Motor neuron (in vitro differentiated cells): ENCODE results near the gene MAP3K21. TPM values are rescaled to one million over a fixed set of nuclear protein-coding genes. Genes with fewer than 3 reads are reported as not detected.

ENCODE experiments used
- ATAC-seq, 8 experiments: fragments of 200-7000 bp; cut with Tn5 transposase; replicated peaks in 6 of 8; 2 replicates each; pipeline ENCODE4 v1.8.0; 2021; ENCODE audit warnings: mild to moderate bottlenecking in 8 of 8, moderate library complexity in 8 of 8
- H3K27ac ChIP-seq, 2 donors: fragments of 250-450 bp; sonication (Bioruptor Pico); 2 replicates each; pipeline ENCODE4 v1.9.0; 2021; ENCODE audit warnings: antibody characterized with exemption in 2 of 2, mild to moderate bottlenecking in 2 of 2, moderate library complexity in 1 of 2
- H3K4me1 ChIP-seq, 2 donors: fragments of 250-450 bp; sonication (Bioruptor Pico); replicated peaks in 1 of 2; 2 replicates each; pipeline ENCODE4 v1.6.1; 2021; ENCODE audit warnings: antibody characterized with exemption in 2 of 2, mild to moderate bottlenecking in 2 of 2, moderate library complexity in 1 of 2
- H3K4me3 ChIP-seq, 5 donors: fragments of 250-450 bp; sonication (Bioruptor Pico); 2 replicates each; pipeline ENCODE4 v1.9.0; 2021; ENCODE audit warnings: antibody characterized with exemption in 5 of 5, mild to moderate bottlenecking in 5 of 5, moderate library complexity in 4 of 5
- WGBS, 10 experiments: fragments of 450-650 bp; shearing (Covaris generic); methylation state at CpG; one replicate each; pipeline ENCODE4 v1.0.0; 2022; 5-methylcytosine and 5-hydroxymethylcytosine counted together
- in situ Hi-C, 9 experiments: fragments of 400-800 bp; cut with MboI; loops; one replicate each; pipeline ENCODE4 v1.15.0; 2021; ENCODE audit warnings: low sequenced_read_pairs in 9 of 9, low pct_unique_long_range_greater_than_20kb in 2 of 9; ENCODE audit not compliant: unreplicated experiment in 9 of 9
- total RNA-seq, 8 experiments: library from RNA; unstranded; fragments of 300-600 nt; gene quantifications; 2 replicates each; pipeline versions ENCODE4 v1.2.3 to v1.2.4, GENCODE V29; 2022

Gene MAP3K21
- total RNA-seq, 8 experiments from 2014 or later, result 0.25 to 4.7 (median 2.7) TPM

- no peak overlapping the region for H3K27ac ChIP-seq
- peaks cover 0 to 2% of the 10 kb centered on the region in 2 donors for H3K4me1 ChIP-seq
- in situ Hi-C loops, result no loop called here
- WGBS, 10 experiments, result 0 to 71% (median 63%) methylated on average over 1 to 2 of the region's 2 CpGs; no CpG with 5 or more reads in 1 of the 10 experiments
- no peak overlapping the region for H3K4me3 ChIP-seq
- no peak for ATAC-seq
Measured at GRCh38 chr1:233300326-233300725, 27.2 kb upstream of the MAP3K21 start.

GRCh38 chr1:233304489-233305102 lies 22.9 kb upstream of the MAP3K21 start:
- no peak overlapping the region for H3K4me3 ChIP-seq
- in situ Hi-C loops, result no loop called here
- peak in 5 of 8 experiments; percentile 20 to 43 (median 36) for ATAC-seq
- WGBS, 10 experiments, result 0 to 6% (median 0%) methylated on average over 1 of the region's 1 CpG; no CpG with 5 or more reads in 1 of the 10 experiments
- H3K4me1 ChIP-seq, result no peaks in the 10 kb centered on the region
- H3K27ac ChIP-seq, result no peak overlapping the region

- WGBS, 10 experiments, result 14 to 73% (median 45%) methylated on average over 2 to 4 of the region's 4 CpGs
- in situ Hi-C loops, result no loop called here
- H3K27ac ChIP-seq, result no peak overlapping the region
- H3K4me3 ChIP-seq, result no peak overlapping the region
- H3K4me1 ChIP-seq, result no peaks in the 10 kb centered on the region
- ATAC-seq, result no peak
Measured at GRCh38 chr1:233313434-233314155, 13.9 kb upstream of the MAP3K21 start.

GRCh38 chr1:233315718-233316301 lies 11.7 kb upstream of the MAP3K21 start:
- no peaks in the 10 kb centered on the region for H3K4me1 ChIP-seq
- ATAC-seq, result no peak
- H3K4me3 ChIP-seq, result no peak overlapping the region
- 40 to 100% (median 87%) methylated on average over 1 of the region's 1 CpG; no CpG with 5 or more reads in 2 of the 10 experiments for WGBS, 10 experiments
- in situ Hi-C loops, result no loop called here
- no peak overlapping the region for H3K27ac ChIP-seq

- no peak for ATAC-seq
- no peaks in the 10 kb centered on the region for H3K4me1 ChIP-seq
- in situ Hi-C loops, result no loop called here
- WGBS, 10 experiments, result 29 to 100% (median 70%) methylated on average over 1 of the region's 1 CpG; no CpG with 5 or more reads in 1 of the 10 experiments
- no peak overlapping the region for H3K27ac ChIP-seq
- no peak overlapping the region for H3K4me3 ChIP-seq
Measured at GRCh38 chr1:233316473-233316872, 11.1 kb upstream of the MAP3K21 start.

GRCh38 chr1:233319272-233319671 lies 8.3 kb upstream of the MAP3K21 start:
- no peak overlapping the region for H3K27ac ChIP-seq
- in situ Hi-C loops, result no loop called here
- WGBS, 10 experiments, result 11 to 94% (median 66%) methylated on average over 2 to 6 of the region's 6 CpGs
- H3K4me3 ChIP-seq, result no peak overlapping the region
- no peak for ATAC-seq
- H3K4me1 ChIP-seq, result no peaks in the 10 kb centered on the region

- Histone ChIP-seq H3K4me1 (no peaks in the 10 kb centered on the region), H3K27ac (no peak overlapping the region), H3K4me3 (no peak overlapping the region)
- WGBS, 10 experiments, result 0 to 100% (median 85%) methylated on average over 1 to 2 of the region's 2 CpGs
- in situ Hi-C loops, result no loop called here
- ATAC-seq, result no peak
Measured at GRCh38 chr1:233320023-233320422, 7.5 kb upstream of the MAP3K21 start.

- ATAC-seq, result no peak
- Histone ChIP-seq H3K4me3 (no peak overlapping the region), H3K27ac (no peak overlapping the region), H3K4me1 (peaks cover 0 to under 1% of the 10 kb centered on the region in 2 donors)
- in situ Hi-C loops, result no loop called here
- WGBS, 10 experiments, result 50 to 100% (median 100%) methylated on average over 1 of the region's 1 CpG; no CpG with 5 or more reads in 4 of the 10 experiments
Measured at GRCh38 chr1:233323718-233324117, 3.8 kb upstream of the MAP3K21 start.

- H3K4me3 ChIP-seq, result no peak overlapping the region
- ATAC-seq, result no peak
- in situ Hi-C loops, result no loop called here
Measured at GRCh38 chr1:233326319-233326718, 1.2 kb upstream of the MAP3K21 start.

GRCh38 chr1:233326811-233327650 lies 493 bp upstream of the MAP3K21 start:
- 0 to 60% (median 16%) methylated on average over 1 to 17 of the region's 49 CpGs; no CpG with 5 or more reads in 2 of the 10 experiments for WGBS, 10 experiments
- peak overlapping the region; percentile 41 to 68 (median 61) for H3K4me3 ChIP-seq
- H3K4me1 ChIP-seq, result peaks cover 11 to 13% of the 10 kb centered on the region in 2 donors
- ATAC-seq, result peak; percentile 52 to 90 (median 80)
- in situ Hi-C loops, result no loop called here
- no peak overlapping the region for H3K27ac ChIP-seq

More at GRCh38 chr1:233326319-233326718, 1.2 kb upstream of the MAP3K21 start:
- H3K27ac ChIP-seq, result no peak overlapping the region
- peaks cover 11 to 13% of the 10 kb centered on the region in 2 donors for H3K4me1 ChIP-seq

GRCh38 chr1:233328142-233328921 lies 808 bp downstream of the MAP3K21 start:
- ATAC-seq, result peak; percentile 33 to 60 (median 48)
- in situ Hi-C loops, result no loop called here
- 2 to 7% (median 3%) methylated on average over 3 to 22 of the region's 96 CpGs; no CpG with 5 or more reads in 6 of the 10 experiments for WGBS, 10 experiments
- H3K27ac ChIP-seq, result peak overlapping the region in 1 of 2 donors; percentile 4
- H3K4me1 ChIP-seq, result peaks cover 11 to 13% of the 10 kb centered on the region in 2 donors
- H3K4me3 ChIP-seq, result peak overlapping the region; percentile 41 to 68 (median 61)
